Neural cell (in vitro differentiated cells): ENCODE results near the gene PIERCE2. TPM values are rescaled to one million over a fixed set of nuclear protein-coding genes. Genes with fewer than 3 reads are reported as not detected.

ENCODE experiments used
- H2AFZ ChIP-seq: fragments of 200-600, 300-800 bp; sonication (generic), shearing (Covaris generic); 2 replicates; pipeline ENCODE4 v1.6.0; 2014; ENCODE audit warnings: low read depth, mild to moderate bottlenecking, antibody characterized with exemption, low read length, moderate library complexity
- H3F3A ChIP-seq: fragments of 200-600 bp; shearing (Covaris generic); 2 replicates; pipeline ENCODE4 v1.6.1; 2016; ENCODE audit warnings: mild to moderate bottlenecking, moderate library complexity, mixed read lengths, antibody characterized with exemption, low read length; ENCODE audit not compliant: insufficient read depth, poor library complexity, severe bottlenecking
- H3K27ac ChIP-seq: fragments of 200-600, 300-800 bp; sonication (generic), shearing (Covaris generic); 2 replicates; pipeline ENCODE4 v1.5.1; 2014; ENCODE audit warnings: mild to moderate bottlenecking, low read length, moderate library complexity
- H3K27me3 ChIP-seq: fragments of 300-800, 200-600 bp; sonication (generic), shearing (Covaris generic); 2 replicates; pipeline ENCODE4 v1.6.0; 2014; ENCODE audit warnings: mild to moderate bottlenecking, low read depth, low read length, moderate library complexity; ENCODE audit not compliant: insufficient read depth
- H3K36me3 ChIP-seq: fragments of 300-800, 200-600 bp; sonication (generic), shearing (Covaris generic); 2 replicates; pipeline ENCODE4 v1.5.1; 2014; ENCODE audit warnings: mild to moderate bottlenecking, antibody characterized with exemption, low read length, moderate library complexity; ENCODE audit not compliant: insufficient read depth
- H3K4me2 ChIP-seq: fragments of 300-800, 200-600 bp; sonication (generic), shearing (Covaris generic); 2 replicates; pipeline ENCODE4 v1.6.0; 2014; ENCODE audit warnings: mild to moderate bottlenecking, low read length
- H3K4me3 ChIP-seq: fragments of 300-800, 200-600 bp; sonication (generic), shearing (Covaris generic); 2 replicates; pipeline ENCODE4 v1.5.1; 2014; ENCODE audit warnings: mild to moderate bottlenecking, low read length, moderate library complexity
- H3K79me2 ChIP-seq: fragments of 200-600 bp; shearing (Covaris generic); replicated peaks from 2 replicates; pipeline ENCODE4 v1.6.0; 2014; ENCODE audit warnings: mild to moderate bottlenecking, low read length, moderate library complexity; ENCODE audit not compliant: insufficient read depth
- H3K9ac ChIP-seq: fragments of 300-800, 200-600 bp; sonication (generic), shearing (Covaris generic); 2 replicates; pipeline ENCODE4 v1.6.1; 2016; ENCODE audit warnings: mild to moderate bottlenecking, low read length, mixed read lengths
- H3K9me2 ChIP-seq: fragments of 200-600 bp; shearing (Covaris generic); 2 replicates; pipeline ENCODE4 v1.6.1; 2016; ENCODE audit warnings: mild to moderate bottlenecking, low read length, mixed read lengths; ENCODE audit not compliant: insufficient read depth
- H3K9me3 ChIP-seq: fragments of 200-600, 300-800 bp; sonication (generic), shearing (Covaris generic); 2 replicates; pipeline ENCODE4 v1.6.1; 2016; ENCODE audit warnings: mild to moderate bottlenecking, mixed run types, low read length, moderate library complexity, mixed read lengths
- H4K20me1 ChIP-seq: fragments of 200-600 bp; shearing (Covaris generic); 2 replicates; pipeline ENCODE4 v1.6.1; 2016; ENCODE audit warnings: mild to moderate bottlenecking, mixed run types; ENCODE audit not compliant: insufficient read depth
- EP300 ChIP-seq: fragments of 450-650 bp; conservative IDR thresholded peaks from 2 replicates; pipeline ENCODE4 v1.6.1; 2014; ENCODE audit warnings: antibody characterized with exemption, mild to moderate bottlenecking, moderate library complexity; ENCODE audit not compliant: poor library complexity, severe bottlenecking
- EZH2 ChIP-seq: fragments of 200-600, 300-800 bp; shearing (Covaris generic), sonication (generic); IDR thresholded peaks from 2 replicates; pipeline ENCODE4 v1.6.1; 2014; ENCODE audit warnings: antibody characterized with exemption, low read length, borderline replicate concordance, mild to moderate bottlenecking; ENCODE audit not compliant: insufficient read depth, poor library complexity, severe bottlenecking
- MXI1 ChIP-seq: fragments of 450-650 bp; conservative IDR thresholded peaks from 2 replicates; pipeline ENCODE4 v1.6.1; 2014; ENCODE audit warnings: antibody characterized with exemption, mild to moderate bottlenecking; ENCODE audit not compliant: poor library complexity, severe bottlenecking
- POLR2AphosphoS5 ChIP-seq: IDR thresholded peaks from 2 replicates; pipeline ENCODE4 v1.6.1; 2012
- RAD21 ChIP-seq: fragments of 450-650 bp; conservative IDR thresholded peaks from 2 replicates; pipeline ENCODE4 v1.6.1; 2014; ENCODE audit warnings: antibody characterized with exemption, mild to moderate bottlenecking, moderate library complexity
- SMC3 ChIP-seq: fragments of 450-650 bp; conservative IDR thresholded peaks from 2 replicates; pipeline ENCODE4 v1.6.1; 2014; ENCODE audit warnings: antibody characterized with exemption, mild to moderate bottlenecking, moderate library complexity; ENCODE audit not compliant: poor library complexity
- TAF1 ChIP-seq: IDR thresholded peaks from 2 replicates; pipeline ENCODE4 v1.6.1; 2012; ENCODE audit warnings: low read depth
- polyA plus RNA-seq: library from polyadenylated mRNA; depleted of rRNA; stranded (reverse); fragments of >200 nt; gene quantifications from 2 replicates; pipeline ENCODE4 v1.2.3, GENCODE V29; 2014
- TF ChIP-seq, protein P1 (sequence below): IDR thresholded peaks from 2 replicates; pipeline ENCODE4 v1.6.1; 2012; ENCODE audit warnings: borderline replicate concordance
- TF ChIP-seq, protein P2 (sequence below): fragments of 450-650 bp; IDR thresholded peaks from 2 replicates; pipeline ENCODE4 v1.5.1; 2014; ENCODE audit warnings: antibody characterized with exemption, mild to moderate bottlenecking, moderate library complexity; ENCODE audit not compliant: poor library complexity, severe bottlenecking

The PIERCE2 gene
- polyA plus RNA-seq, 1 donor from 2014 or later: 10.2 TPM

DNA sequence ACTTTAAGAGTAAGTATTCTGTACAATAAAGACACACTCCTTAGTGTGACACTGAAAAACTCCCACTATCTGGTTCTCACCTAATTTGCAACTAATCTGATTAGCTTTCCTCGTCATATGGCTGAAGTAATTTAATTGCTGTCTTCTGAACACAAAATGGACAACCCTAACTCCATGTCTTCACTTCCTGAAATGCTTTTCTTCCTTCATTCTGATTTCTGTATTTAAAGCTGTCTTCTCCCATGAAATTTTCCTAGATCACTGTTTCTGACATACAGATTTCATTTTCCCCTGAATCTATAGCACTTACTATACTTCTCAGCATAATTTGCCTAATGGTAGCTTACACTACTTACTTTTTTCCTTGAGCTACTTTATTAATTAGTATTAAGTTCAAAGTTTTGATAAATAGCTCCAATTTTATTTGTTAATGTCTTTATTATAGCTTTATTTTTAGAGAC lies 6.5 kb upstream of the PIERCE2 start:
- no peaks in the 10 kb centered on the region for H3K9me2 ChIP-seq
- H4K20me1 ChIP-seq: no peaks in the 10 kb centered on the region
- no peaks in the 10 kb centered on the region for H3F3A ChIP-seq
- H2AFZ ChIP-seq: no peak overlapping the region
- H3K4me3 ChIP-seq: no peak overlapping the region
- H3K9me3 ChIP-seq: no peaks in the 10 kb centered on the region
- H3K27ac ChIP-seq: no peak overlapping the region
- H3K4me2 ChIP-seq: no peak overlapping the region
- no peak overlapping the region for H3K9ac ChIP-seq
- peaks cover 3% of the 10 kb centered on the region for H3K79me2 ChIP-seq
- H3K36me3 ChIP-seq: no peaks in the 10 kb centered on the region
- H3K27me3 ChIP-seq: no peaks in the 10 kb centered on the region
- TF ChIP-seq POLR2AphosphoS5 (no peak), MXI1 (no peak), SMC3 (no peak)
- TF ChIP-seq, protein P1, sequence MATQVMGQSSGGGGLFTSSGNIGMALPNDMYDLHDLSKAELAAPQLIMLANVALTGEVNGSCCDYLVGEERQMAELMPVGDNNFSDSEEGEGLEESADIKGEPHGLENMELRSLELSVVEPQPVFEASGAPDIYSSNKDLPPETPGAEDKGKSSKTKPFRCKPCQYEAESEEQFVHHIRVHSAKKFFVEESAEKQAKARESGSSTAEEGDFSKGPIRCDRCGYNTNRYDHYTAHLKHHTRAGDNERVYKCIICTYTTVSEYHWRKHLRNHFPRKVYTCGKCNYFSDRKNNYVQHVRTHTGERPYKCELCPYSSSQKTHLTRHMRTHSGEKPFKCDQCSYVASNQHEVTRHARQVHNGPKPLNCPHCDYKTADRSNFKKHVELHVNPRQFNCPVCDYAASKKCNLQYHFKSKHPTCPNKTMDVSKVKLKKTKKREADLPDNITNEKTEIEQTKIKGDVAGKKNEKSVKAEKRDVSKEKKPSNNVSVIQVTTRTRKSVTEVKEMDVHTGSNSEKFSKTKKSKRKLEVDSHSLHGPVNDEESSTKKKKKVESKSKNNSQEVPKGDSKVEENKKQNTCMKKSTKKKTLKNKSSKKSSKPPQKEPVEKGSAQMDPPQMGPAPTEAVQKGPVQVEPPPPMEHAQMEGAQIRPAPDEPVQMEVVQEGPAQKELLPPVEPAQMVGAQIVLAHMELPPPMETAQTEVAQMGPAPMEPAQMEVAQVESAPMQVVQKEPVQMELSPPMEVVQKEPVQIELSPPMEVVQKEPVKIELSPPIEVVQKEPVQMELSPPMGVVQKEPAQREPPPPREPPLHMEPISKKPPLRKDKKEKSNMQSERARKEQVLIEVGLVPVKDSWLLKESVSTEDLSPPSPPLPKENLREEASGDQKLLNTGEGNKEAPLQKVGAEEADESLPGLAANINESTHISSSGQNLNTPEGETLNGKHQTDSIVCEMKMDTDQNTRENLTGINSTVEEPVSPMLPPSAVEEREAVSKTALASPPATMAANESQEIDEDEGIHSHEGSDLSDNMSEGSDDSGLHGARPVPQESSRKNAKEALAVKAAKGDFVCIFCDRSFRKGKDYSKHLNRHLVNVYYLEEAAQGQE: no peak

DNA sequence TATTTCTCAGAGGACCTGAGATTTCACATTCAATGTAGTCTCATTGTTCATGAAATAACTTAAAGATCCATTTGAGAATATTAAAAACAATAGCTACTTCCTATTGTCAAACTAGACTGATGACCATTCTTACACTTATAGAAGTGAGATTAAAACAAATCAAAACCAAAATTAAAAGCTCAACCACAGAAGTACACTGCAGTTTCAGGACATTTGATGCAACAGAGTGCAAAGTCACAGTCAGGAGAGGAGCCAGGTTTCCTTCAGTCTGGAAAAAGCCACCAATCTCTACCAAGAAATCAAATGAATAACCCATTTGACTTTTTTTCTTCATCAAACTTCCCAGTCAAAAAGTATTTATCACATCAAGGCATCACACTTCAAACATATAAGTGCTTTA lies 5.6 kb upstream of the PIERCE2 start:
- H3K9me3 ChIP-seq: no peaks in the 10 kb centered on the region
- no peaks in the 10 kb centered on the region for H4K20me1 ChIP-seq
- no peaks in the 10 kb centered on the region for H3F3A ChIP-seq
- TF ChIP-seq EP300: no peak
- no peak for TF ChIP-seq EZH2
- TF ChIP-seq SMC3: no peak
- no peak for TF ChIP-seq MXI1
- TF ChIP-seq POLR2AphosphoS5: no peak
- TF ChIP-seq, protein P2, sequence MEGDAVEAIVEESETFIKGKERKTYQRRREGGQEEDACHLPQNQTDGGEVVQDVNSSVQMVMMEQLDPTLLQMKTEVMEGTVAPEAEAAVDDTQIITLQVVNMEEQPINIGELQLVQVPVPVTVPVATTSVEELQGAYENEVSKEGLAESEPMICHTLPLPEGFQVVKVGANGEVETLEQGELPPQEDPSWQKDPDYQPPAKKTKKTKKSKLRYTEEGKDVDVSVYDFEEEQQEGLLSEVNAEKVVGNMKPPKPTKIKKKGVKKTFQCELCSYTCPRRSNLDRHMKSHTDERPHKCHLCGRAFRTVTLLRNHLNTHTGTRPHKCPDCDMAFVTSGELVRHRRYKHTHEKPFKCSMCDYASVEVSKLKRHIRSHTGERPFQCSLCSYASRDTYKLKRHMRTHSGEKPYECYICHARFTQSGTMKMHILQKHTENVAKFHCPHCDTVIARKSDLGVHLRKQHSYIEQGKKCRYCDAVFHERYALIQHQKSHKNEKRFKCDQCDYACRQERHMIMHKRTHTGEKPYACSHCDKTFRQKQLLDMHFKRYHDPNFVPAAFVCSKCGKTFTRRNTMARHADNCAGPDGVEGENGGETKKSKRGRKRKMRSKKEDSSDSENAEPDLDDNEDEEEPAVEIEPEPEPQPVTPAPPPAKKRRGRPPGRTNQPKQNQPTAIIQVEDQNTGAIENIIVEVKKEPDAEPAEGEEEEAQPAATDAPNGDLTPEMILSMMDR: no peak
- TF ChIP-seq RAD21: no peak
- TF ChIP-seq TAF1: no peak
- TF ChIP-seq, protein P1: no peak
- no peaks in the 10 kb centered on the region for H3K27me3 ChIP-seq
- H3K27ac ChIP-seq: no peak overlapping the region
- H3K4me2 ChIP-seq: no peak overlapping the region
- no peaks in the 10 kb centered on the region for H3K36me3 ChIP-seq
- H3K79me2 ChIP-seq: peaks cover 3% of the 10 kb centered on the region
- no peaks in the 10 kb centered on the region for H3K9me2 ChIP-seq
- H3K9ac ChIP-seq: no peak overlapping the region
- H3K4me3 ChIP-seq: no peak overlapping the region
- H2AFZ ChIP-seq: no peak overlapping the region
